ENCODE measurements around the gene RNF187. TPM values are rescaled to one million over a fixed set of nuclear protein-coding genes. Genes with fewer than 3 reads are reported as not detected.

Gene RNF187
- total and polyA plus RNA-seq, 2 of the 13 experiments (the other 11 are each of a cell fraction or from before 2014, with no cell fraction given): 41.3 to 59.4 TPM

GRCh38 chr1:228475812-228476211, 11.4 kb upstream of the RNF187 start (continued):
- no peak for TF ChIP-seq SNAPC4 (CRISPR knock-in tag; IDR thresholded peaks at IDR 0.05)

DNA sequence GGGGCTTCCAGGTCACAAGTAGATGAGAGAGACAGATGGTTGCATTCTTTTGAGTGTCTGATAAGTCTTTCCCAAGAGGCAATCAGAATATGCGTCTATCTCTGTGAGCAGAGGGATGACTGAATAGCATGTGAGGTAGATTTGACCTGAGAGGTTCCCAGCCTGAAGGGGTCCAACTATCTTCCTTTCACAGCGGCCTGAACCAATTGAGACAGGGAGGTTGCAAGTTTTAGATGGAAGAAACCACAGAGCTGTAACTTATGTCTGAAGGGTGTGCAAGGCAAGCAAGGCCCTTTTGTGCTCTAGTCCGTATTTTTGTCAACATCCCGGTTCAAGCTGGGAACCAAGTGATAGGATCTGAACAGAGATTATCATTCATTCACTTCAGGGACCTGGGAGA, 9.9 kb upstream of the RNF187 start:
- no peak for ATAC-seq
- H3K27me3 ChIP-seq (ENCODE audit: control insufficient read depth in 1 of 2, insufficient read depth in 2 of 2, low read length in 2 of 2): peaks cover 0 to 3% of the 10 kb centered on the region in 2 experiments; a peak in 1 of 5 replicates
- H3K36me3 ChIP-seq (replicated peaks in 1 of 2; ENCODE audit: control insufficient read depth in 1 of 2, insufficient read depth in 2 of 2, low read length in 2 of 2): no peaks in the 10 kb centered on the region
- intact Hi-C loops (cut with micrococcal nuclease; ENCODE audit: unreplicated experiment) (no loop called here), in situ Hi-C loops (cut with HindIII; ENCODE audit: extremely low pct_ligation_motif_present, low pct_unique_long_range_greater_than_20kb) (no loop called here)
- no peak overlapping the region for H3K4me2 ChIP-seq (ENCODE audit: low read depth, low read length)
- no peaks in the 10 kb centered on the region for H3K79me2 ChIP-seq (ENCODE audit: insufficient read depth, low read length)
- no peak overlapping the region for H3K9ac ChIP-seq (ENCODE audit: insufficient read depth, low read depth, low read length)
- H3K27ac ChIP-seq (ENCODE audit: extremely low read length, insufficient read depth, low read length): no peak overlapping the region
- no peak overlapping the region for H3K4me3 ChIP-seq (replicated peaks in 1 of 3; ENCODE audit: insufficient read depth in 1 of 3, low read depth in 2 of 3, low read length in 3 of 3)
- ChIA-PET CTCF (ENCODE audit: low intra/inter-chr PET ratio, low total read pairs) (no interaction called here), POLR2A (no interaction called here)
- BruUV-seq (replicated peaks): no TSS peak
- no peak for DNase-seq (ENCODE audit: low spot score)
- H2AFZ ChIP-seq (ENCODE audit: low read length): no peak overlapping the region
- WGBS (ENCODE audit: low lambda C conversion rate): 43% methylated on average over 4 of the region's 4 CpGs
- no peak for FAIRE-seq
- H3K9me3 ChIP-seq (ENCODE audit: low read length): no peaks in the 10 kb centered on the region
- no peaks in the 10 kb centered on the region for H4K20me1 ChIP-seq (ENCODE audit: insufficient read depth, low read length)
- peaks cover 56% of the 10 kb centered on the region for H3K4me1 ChIP-seq (ENCODE audit: insufficient read depth, low read length)
- TF ChIP-seq ETV6 (CRISPR knock-in tag; conservative IDR thresholded peaks at IDR 0.05) (no peak), HOXA3 (CRISPR knock-in tag; IDR thresholded peaks at IDR 0.05) (no peak), FOXK1 (CRISPR knock-in tag; IDR thresholded peaks at IDR 0.05; ENCODE audit: borderline replicate concordance, low read depth) (no peak), ZNF510 (CRISPR knock-in tag; IDR thresholded peaks at IDR 0.05; ENCODE audit: low read depth) (no peak), ZNF644 (CRISPR knock-in tag; IDR thresholded peaks at IDR 0.05; ENCODE audit: low read depth) (no peak), ZNF317 (CRISPR knock-in tag; IDR thresholded peaks at IDR 0.05) (no peak)
- TF ChIP-seq, protein P1, sequence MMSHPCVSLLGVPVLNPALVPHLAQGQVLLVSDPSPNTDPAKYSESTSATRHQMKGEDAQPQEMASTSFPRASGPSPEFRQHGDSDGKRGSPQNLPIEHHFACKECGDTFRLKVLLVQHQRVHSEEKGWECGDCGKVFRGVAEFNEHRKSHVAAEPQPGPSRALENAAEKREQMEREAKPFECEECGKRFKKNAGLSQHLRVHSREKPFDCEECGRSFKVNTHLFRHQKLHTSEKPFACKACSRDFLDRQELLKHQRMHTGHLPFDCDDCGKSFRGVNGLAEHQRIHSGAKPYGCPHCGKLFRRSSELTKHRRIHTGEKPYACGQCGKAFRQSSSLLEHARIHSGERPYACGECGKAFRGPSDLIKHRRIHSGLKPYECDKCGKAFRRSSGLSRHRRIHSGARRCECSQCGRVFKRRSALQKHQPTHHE (CRISPR knock-in tag; IDR thresholded peaks at IDR 0.05; ENCODE audit: borderline replicate concordance): no peak
- TF ChIP-seq, protein P2, sequence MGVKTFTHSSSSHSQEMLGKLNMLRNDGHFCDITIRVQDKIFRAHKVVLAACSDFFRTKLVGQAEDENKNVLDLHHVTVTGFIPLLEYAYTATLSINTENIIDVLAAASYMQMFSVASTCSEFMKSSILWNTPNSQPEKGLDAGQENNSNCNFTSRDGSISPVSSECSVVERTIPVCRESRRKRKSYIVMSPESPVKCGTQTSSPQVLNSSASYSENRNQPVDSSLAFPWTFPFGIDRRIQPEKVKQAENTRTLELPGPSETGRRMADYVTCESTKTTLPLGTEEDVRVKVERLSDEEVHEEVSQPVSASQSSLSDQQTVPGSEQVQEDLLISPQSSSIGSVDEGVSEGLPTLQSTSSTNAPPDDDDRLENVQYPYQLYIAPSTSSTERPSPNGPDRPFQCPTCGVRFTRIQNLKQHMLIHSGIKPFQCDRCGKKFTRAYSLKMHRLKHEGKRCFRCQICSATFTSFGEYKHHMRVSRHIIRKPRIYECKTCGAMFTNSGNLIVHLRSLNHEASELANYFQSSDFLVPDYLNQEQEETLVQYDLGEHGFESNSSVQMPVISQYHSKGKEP (CRISPR knock-in tag; IDR thresholded peaks at IDR 0.05): no peak
- TF ChIP-seq, protein P3, sequence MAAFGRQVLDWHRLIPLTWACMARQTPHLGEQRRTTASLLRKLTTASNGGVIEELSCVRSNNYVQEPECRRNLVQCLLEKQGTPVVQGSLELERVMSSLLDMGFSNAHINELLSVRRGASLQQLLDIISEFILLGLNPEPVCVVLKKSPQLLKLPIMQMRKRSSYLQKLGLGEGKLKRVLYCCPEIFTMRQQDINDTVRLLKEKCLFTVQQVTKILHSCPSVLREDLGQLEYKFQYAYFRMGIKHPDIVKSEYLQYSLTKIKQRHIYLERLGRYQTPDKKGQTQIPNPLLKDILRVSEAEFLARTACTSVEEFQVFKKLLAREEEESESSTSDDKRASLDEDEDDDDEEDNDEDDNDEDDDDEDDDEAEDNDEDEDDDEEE (CRISPR knock-in tag; IDR thresholded peaks at IDR 0.05): no peak
- TF ChIP-seq, protein P4, sequence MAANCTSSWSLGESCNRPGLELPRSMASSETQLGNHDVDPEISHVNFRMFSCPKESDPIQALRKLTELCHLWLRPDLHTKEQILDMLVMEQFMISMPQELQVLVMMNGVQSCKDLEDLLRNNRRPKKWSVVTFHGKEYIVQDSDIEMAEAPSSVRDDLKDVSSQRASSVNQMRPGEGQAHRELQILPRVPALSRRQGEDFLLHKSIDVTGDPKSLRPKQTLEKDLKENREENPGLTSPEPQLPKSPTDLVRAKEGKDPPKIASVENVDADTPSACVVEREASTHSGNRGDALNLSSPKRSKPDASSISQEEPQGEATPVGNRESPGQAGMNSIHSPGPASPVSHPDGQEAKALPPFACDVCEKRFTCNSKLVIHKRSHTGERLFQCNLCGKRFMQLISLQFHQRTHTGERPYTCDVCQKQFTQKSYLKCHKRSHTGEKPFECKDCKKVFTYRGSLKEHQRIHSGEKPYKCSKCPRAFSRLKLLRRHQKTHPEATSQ (CRISPR knock-in tag; IDR thresholded peaks at IDR 0.05; ENCODE audit: borderline replicate concordance): no peak
